NCI-H2227 treated with DMSO at 0.1 percent for 48 hours (cell line): ENCODE data around the gene ATP6V1G2.
"Not testable (repeated sequence)": the region's sequence is repeated elsewhere in the genome, so short reads cannot be mapped to it uniquely, and the experiment has no call there.

ENCODE experiments used
- DNase-seq: peaks from one replicate; lab custom pipeline; 2025; lab: John Stamatoyannopoulos, UW

The ATP6V1G2 gene

GRCh38 chr6:31546339-31546957 lies at the start of gene ATP6V1G2:
Gene ATP6V1G2, minus strand, starts transcription at chr6:31546608. Its CDS starts 49 bp downstream, at chr6:31546559.
- peak; percentile 97 for DNase-seq

- DNase-seq: no peak
These were observed 46.0 kb upstream of the ATP6V1G2 start for GRCh38 chr6:31592396-31592771.

- not testable (repeated sequence) for DNase-seq
These were observed 44.3 kb upstream of the ATP6V1G2 start for GRCh38 chr6:31590691-31591090.

GRCh38 chr6:31588871-31589650 lies 42.7 kb upstream of the ATP6V1G2 start:
- DNase-seq: no peak

GRCh38 chr6:31587791-31588777 lies 41.7 kb upstream of the ATP6V1G2 start:
- no peak for DNase-seq

- no peak for DNase-seq
These were observed 40.3 kb upstream of the ATP6V1G2 start for GRCh38 chr6:31586599-31587281.

- DNase-seq: no peak
These were observed 39.6 kb upstream of the ATP6V1G2 start, which contains the start of gene LST1 for GRCh38 chr6:31586008-31586407. Gene LST1, plus strand, starts transcription at chr6:31586277. Its CDS starts 1,023 bp downstream, at chr6:31587300.

GRCh38 chr6:31585491-31585890 lies 39.1 kb upstream of the ATP6V1G2 start:
- no peak for DNase-seq

- no peak for DNase-seq
These were observed 35.8 kb upstream of the ATP6V1G2 start, which contains the start of gene LTB for GRCh38 chr6:31582230-31582643. Gene LTB, minus strand, starts transcription at chr6:31582424. Its CDS starts 7 bp downstream, at chr6:31582417.

- DNase-seq: no peak
These were observed 35.2 kb upstream of the ATP6V1G2 start for GRCh38 chr6:31581434-31582229.

GRCh38 chr6:31580807-31581433 lies 34.5 kb upstream of the ATP6V1G2 start:
- DNase-seq: peak; percentile 94

- no peak for DNase-seq
These were observed 34.0 kb upstream of the ATP6V1G2 start for GRCh38 chr6:31580438-31580740.

GRCh38 chr6:31579546-31580437 lies 33.4 kb upstream of the ATP6V1G2 start:
- DNase-seq: no peak

GRCh38 chr6:31579119-31579505 lies 32.7 kb upstream of the ATP6V1G2 start:
- no peak for DNase-seq

- no peak for DNase-seq
These were observed 32.0 kb upstream of the ATP6V1G2 start for GRCh38 chr6:31578184-31579118.

GRCh38 chr6:31577579-31577966 lies 31.2 kb upstream of the ATP6V1G2 start:
- no peak for DNase-seq

GRCh38 chr6:31576897-31577578 lies 30.6 kb upstream of the ATP6V1G2 start:
- no peak for DNase-seq
